WERI-Rb-1 (cell line): ENCODE results near the gene PRR12.

Experiments
- DNase-seq: peaks from one replicate; pipeline ENCODE4 v3.0.0-alpha.2; 2020
- H3K27ac ChIP-seq: fragments of 250-450 bp; sonication (Bioruptor Pico); 2 replicates; pipeline ENCODE4 v1.5.1; 2020; ENCODE audit warnings: mild to moderate bottlenecking, moderate library complexity
- H3K27me3 ChIP-seq: fragments of 250-450 bp; sonication (Bioruptor Pico); 2 replicates; pipeline ENCODE4 v1.5.1; 2021; ENCODE audit warnings: mild to moderate bottlenecking, low read depth, moderate library complexity; ENCODE audit not compliant: insufficient read depth, severe bottlenecking
- H3K36me3 ChIP-seq: fragments of 250-450 bp; sonication (Bioruptor Pico); 2 replicates; pipeline ENCODE4 v1.5.1; 2020; ENCODE audit warnings: mild to moderate bottlenecking, moderate library complexity
- H3K4me3 ChIP-seq: 2 replicates; pipeline ENCODE4 v1.5.1; 2011; ENCODE audit warnings: low read depth, mild to moderate bottlenecking, control low read depth, low read length
- H3K9me3 ChIP-seq: fragments of 250-450 bp; sonication (Bioruptor Pico); 2 replicates; pipeline ENCODE4 v1.5.1; 2021; ENCODE audit warnings: mild to moderate bottlenecking, moderate library complexity; ENCODE audit not compliant: severe bottlenecking
- CTCF ChIP-seq: IDR thresholded peaks from 2 replicates; pipeline ENCODE4 v1.5.1; 2011; ENCODE audit warnings: low read depth, mild to moderate bottlenecking, control low read depth, inconsistent platforms, low read length

PRR12 gene

GRCh38 chr19:49656456-49657109 is 65.6 kb downstream of the PRR12 start:
- no peaks in the 10 kb centered on the region for H3K27me3 ChIP-seq
- no peaks in the 10 kb centered on the region for H3K9me3 ChIP-seq
- H3K36me3 ChIP-seq, result peaks cover 86% of the 10 kb centered on the region
- H3K4me3 ChIP-seq, result no peak overlapping the region
- H3K27ac ChIP-seq, result no peak overlapping the region
- TF ChIP-seq CTCF, result no peak
- no peak for DNase-seq

GRCh38 chr19:49657493-49658138 is 66.6 kb downstream of the PRR12 start:
- Histone ChIP-seq H3K27ac (no peak overlapping the region), H3K9me3 (no peaks in the 10 kb centered on the region), H3K36me3 (peaks cover 92% of the 10 kb centered on the region), H3K27me3 (no peaks in the 10 kb centered on the region), H3K4me3 (no peak overlapping the region)
- DNase-seq, result no peak
- no peak for TF ChIP-seq CTCF

GRCh38 chr19:49658139-49658517 is 67.1 kb downstream of the PRR12 start:
- Histone ChIP-seq H3K4me3 (no peak overlapping the region), H3K27ac (no peak overlapping the region), H3K36me3 (peaks cover 92% of the 10 kb centered on the region), H3K27me3 (no peaks in the 10 kb centered on the region), H3K9me3 (no peaks in the 10 kb centered on the region)
- TF ChIP-seq CTCF, result no peak
- DNase-seq, result no peak

- Histone ChIP-seq H3K36me3 (peaks cover 87% of the 10 kb centered on the region), H3K4me3 (no peak overlapping the region), H3K9me3 (no peaks in the 10 kb centered on the region), H3K27ac (no peak overlapping the region), H3K27me3 (no peaks in the 10 kb centered on the region)
- no peak for DNase-seq
- no peak for TF ChIP-seq CTCF
Measured at GRCh38 chr19:49658566-49659442, 67.8 kb downstream of the PRR12 start.

- peaks cover 72% of the 10 kb centered on the region for H3K36me3 ChIP-seq
- H3K27ac ChIP-seq, result no peak overlapping the region; the same call in 1 of the 2 replicates
- no peaks in the 10 kb centered on the region for H3K27me3 ChIP-seq
- no peak for DNase-seq
- no peaks in the 10 kb centered on the region for H3K9me3 ChIP-seq
- no peak for TF ChIP-seq CTCF
- no peak overlapping the region for H3K4me3 ChIP-seq
Measured at GRCh38 chr19:49660338-49660961, 69.5 kb downstream of the PRR12 start.
